Jurkat, Clone E6-1 (cell line): ENCODE measurements around the gene SRY. TPM values are rescaled to one million over a fixed set of nuclear protein-coding genes. Genes with fewer than 3 reads are reported as not detected.
"Not testable (repeated sequence)": the region's sequence is repeated elsewhere in the genome, so short reads cannot be mapped to it uniquely, and the experiment has no call there.

ENCODE experiments used
- DNase-seq: peaks from one replicate; pipeline ENCODE4 v3.0.0-alpha.2; 2011; ENCODE audit warnings: low read depth, low spot score
- H3K4me3 ChIP-seq: 2 replicates; pipeline ENCODE4 v1.5.1; 2011; ENCODE audit warnings: mild to moderate bottlenecking, low read length, control low read depth, moderate library complexity
- polyA plus RNA-seq: library from polyadenylated mRNA; unstranded; fragments of >200 nt; gene quantifications from one replicate; pipeline ENCODE4 v1.2.1, GENCODE V29; 2012; ENCODE audit warnings: missing spikeins; ENCODE audit not compliant: insufficient read length, insufficient read depth

The SRY gene
- polyA plus RNA-seq, result not detected

DNA sequence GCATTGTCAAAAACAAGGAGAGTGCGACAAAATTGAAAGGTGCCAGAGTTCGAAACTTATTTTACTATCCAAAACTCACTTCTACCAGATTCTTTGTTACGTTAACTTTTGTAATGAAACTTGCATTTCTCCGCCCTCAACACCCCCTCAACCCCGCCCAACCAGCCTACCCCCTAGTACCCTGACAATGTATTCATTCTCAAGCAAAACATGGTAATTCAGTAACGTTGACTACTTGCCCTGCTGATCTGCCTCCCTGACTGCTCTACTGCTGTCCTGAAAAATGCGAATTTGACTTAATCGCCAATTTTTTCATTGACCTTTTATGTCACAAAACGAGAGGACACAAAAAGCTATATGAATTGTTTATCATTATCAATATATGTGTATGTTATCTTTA is at the start of gene SRY:
Gene SRY (minus strand): TSS at position 83 of the 400 bp plus-strand sequence. CDS start 79 bp downstream, at position 4.
- DNase-seq, result no peak
- H3K4me3 ChIP-seq, result no peak within 1 kb of the TSS

DNA sequence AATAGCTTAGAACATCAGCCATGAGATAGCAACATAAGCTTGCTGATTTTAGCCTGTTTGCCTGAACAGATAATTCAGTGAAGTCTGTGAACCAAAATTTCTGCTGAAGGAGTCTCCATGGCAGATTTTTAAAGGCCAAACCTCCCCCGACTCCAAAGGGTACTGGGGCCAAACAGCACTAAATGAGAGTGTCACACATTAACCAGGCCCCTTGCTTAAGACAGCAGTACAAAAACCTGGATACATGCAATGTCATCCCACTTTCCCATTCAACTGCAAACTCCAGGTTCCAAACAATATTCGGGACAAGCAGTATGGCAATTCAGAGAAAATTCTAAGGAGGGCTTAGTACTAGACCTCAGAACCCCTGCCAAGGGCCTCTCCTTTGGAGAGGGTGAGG is 49.6 kb upstream of the SRY start:
- DNase-seq, result no peak
- H3K4me3 ChIP-seq, result no peak overlapping the region

DNA sequence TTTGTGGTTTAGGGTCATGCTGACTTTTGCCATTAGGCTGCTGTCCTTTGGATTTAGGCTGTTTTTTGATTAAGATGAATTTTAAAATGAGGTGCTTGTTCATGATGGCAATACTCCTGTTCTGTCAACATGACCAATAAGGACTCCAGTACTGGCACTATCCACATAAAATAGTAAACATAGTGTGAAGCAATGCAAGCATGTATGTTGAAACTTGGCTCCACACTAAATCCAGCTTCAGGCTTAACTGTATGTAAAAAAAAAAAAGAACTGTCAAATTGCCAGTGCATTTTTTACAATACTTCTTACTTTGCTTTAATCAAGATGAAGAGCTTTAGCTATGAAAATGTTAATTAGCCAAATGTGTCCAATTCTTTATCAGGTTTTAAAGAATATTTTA is 47.7 kb upstream of the SRY start:
- no peak for DNase-seq
- H3K4me3 ChIP-seq, result no peak overlapping the region

DNA sequence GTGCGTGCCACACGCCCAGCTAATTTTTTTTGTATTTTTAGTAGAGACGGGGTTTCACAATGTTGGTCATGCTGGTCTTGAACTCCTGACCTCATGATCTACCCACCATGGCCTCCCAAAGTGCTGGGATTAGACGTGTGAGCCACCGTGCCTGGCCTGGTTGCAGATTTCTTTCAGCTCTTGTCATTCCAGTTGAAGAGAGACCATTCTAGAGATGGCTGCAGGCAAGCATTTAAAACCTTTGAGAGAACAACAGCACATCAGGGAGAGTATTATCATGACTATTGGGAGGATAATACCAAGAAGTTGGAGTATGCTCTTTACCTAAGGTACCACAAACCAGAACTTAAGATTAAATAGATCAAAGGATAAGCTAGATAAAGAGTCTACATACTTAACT is 41.0 kb upstream of the SRY start:
- no peak overlapping the region for H3K4me3 ChIP-seq
- DNase-seq, result no peak

DNA sequence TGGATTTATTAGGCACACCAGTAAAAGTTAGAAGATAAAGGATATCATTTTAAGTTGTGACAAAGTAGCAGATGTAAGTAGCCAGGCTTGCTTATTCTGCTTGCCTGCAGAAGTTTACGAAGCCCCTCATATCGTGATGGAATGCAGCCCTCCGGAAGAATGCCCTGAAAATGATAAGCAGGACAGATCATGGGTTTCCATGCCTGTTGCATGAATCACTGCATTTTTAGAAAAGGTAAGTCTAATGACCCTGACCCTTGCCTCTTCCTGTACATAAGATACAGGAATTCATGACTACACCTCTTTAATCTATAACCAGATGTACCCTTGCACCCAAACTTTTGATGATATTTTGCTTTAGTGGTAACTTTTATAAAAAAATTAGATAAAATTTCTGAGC is 37.0 kb upstream of the SRY start:
- no peak overlapping the region for H3K4me3 ChIP-seq
- no peak for DNase-seq

DNA sequence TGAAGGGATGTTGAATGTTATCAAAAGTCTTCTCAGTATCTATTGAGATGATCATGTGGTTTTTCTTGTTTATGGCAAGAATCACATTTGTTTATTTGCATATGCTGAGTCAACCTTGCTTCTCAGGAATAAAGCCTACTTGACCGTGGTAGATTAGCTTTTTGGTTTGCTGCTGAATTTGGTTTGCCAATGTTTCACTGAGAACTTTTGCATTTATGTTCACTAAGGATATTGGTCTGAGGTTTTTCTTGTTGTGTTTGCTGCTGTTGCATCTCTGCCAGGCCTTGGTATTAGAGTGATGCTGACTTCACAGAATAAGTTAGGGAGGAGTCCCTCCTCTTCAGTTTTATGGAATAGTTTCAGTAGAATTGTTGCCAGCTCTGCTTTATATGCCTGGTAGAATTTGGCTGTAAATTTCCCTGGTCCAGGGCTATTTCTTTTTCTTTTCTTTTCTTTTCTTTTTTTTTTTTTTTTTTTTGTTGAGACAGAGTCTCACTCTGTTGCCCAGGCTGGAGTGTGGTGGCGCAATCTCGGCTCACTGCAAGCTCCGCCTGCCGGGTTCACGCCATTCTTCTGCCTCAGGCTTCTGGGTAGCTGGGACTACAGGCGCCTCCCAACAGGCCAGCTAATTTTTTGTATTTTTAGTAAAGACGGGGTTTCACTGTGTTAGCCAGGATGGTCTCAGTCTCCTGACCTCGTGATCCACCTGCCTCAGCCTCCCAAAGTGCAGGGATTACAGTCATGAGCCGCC is 29.8 kb upstream of the SRY start:
- DNase-seq, H3K4me3 ChIP-seq: not testable (repeated sequence)

DNA sequence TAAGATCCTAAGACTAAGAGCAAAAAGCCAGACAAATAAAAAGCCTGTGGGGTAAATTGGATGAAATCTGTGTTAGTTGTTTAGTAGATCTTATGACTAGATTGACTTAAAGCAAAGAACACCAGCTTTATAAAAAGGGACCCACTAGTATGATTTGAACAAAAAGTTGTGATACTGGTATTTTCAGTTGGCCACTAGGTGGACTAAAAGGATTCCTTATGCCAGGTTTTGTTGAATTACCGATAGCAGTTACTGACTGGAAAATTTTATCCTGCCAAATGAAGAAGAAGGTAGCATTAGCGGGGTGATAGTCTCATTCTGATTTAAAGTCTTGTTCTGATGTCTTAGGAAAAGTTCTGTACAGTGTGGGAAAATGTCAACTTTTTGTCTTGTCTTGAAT is 12.8 kb upstream of the SRY start:
- DNase-seq, result peak; percentile 23
- H3K4me3 ChIP-seq, result no peak overlapping the region

DNA sequence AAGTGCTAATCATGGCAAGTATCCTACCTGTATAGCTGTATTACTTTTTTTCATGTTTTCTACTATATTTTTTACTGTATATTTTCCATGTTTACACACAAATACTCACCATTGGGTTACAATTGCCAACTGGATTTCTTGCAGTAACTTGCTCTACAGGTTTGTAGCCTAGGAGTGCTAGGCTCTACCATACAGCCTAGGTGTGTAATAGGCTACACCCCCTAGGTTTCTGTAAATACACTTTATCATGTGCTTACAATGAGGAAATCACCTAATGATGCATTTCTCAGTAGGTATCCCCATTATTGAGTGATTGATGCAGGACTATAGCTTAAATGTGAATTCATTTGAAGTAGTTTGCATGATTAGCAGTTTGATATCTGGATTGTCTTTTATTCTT is 10.5 kb upstream of the SRY start:
- no peak for DNase-seq
- no peak overlapping the region for H3K4me3 ChIP-seq

DNA sequence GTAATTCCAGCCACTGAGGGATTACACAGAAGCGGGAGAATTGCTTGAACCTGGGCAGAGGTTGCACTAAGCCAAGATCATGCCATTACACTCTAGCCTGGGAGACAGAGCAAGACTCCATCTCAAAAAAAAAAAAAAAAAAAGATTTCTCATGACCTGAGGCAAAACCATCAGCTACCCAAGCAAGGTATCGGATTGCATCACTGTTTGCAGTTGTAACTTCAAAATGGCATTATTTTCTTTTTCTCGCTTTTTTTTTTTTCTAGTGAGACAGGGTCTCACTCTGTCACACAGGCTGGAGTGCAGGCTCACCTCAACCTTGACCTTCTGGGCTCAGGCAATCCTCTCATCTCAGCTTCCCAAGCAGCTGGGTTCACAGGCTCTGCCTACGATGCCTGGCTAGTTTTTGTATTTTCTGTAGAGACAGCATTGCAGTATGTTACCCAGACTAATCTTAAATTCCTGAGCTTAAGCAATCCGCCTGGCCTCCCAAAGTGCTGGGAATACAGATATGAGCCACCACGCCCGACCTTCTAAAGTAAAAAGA is 9.6 kb upstream of the SRY start:
- no peak for DNase-seq
- no peak overlapping the region for H3K4me3 ChIP-seq

DNA sequence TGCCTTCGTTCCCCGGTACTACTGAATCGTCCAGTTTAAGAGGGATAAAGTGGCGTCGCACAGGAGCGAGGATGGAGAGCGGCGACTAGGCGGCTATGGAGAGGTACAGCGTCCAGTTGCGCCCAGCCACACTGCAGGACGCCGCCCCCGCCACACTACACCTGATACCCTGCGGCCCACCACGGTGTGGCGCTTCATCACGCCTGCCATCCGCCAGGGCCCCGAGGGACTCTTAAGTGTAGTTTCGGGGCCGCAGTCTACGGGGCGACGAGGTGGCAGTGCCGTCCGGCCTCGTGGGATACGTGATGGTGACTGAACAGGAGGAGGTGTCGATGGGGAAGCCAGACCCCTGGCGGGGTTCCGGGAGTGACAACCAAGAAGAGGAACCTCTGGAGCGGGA is 2.3 kb upstream of the SRY start:
- no peak for DNase-seq
- H3K4me3 ChIP-seq, result no peak overlapping the region

DNA sequence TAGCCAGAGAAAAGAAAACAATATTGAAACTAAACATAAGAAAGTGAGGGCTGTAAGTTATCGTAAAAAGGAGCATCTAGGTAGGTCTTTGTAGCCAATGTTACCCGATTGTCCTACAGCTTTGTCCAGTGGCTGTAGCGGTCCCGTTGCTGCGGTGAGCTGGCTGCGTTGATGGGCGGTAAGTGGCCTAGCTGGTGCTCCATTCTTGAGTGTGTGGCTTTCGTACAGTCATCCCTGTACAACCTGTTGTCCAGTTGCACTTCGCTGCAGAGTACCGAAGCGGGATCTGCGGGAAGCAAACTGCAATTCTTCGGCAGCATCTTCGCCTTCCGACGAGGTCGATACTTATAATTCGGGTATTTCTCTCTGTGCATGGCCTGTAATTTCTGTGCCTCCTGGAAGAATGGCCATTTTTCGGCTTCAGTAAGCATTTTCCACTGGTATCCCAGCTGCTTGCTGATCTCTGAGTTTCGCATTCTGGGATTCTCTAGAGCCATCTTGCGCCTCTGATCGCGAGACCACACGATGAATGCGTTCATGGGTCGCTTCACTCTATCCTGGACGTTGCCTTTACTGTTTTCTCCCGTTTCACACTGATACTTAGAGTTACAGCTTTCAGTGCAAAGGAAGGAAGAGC is 488 bp downstream of the SRY start:
- H3K4me3 ChIP-seq, result no peak overlapping the region
- no peak for DNase-seq
